SK-N-SH (cell line): ENCODE measurements around the gene AK5. TPM values are rescaled to one million over a fixed set of nuclear protein-coding genes. Genes with fewer than 3 reads are reported as not detected.

Experiments
- CTCF ChIA-PET: fragments of 300-600, 350-600 bp; formaldehyde crosslinking; extraction: SDS; loops from one replicate; lab custom pipeline; 2021; lab: Yijun Ruan, JAX
- POLR2A ChIA-PET: fragments of 350-600 bp; sonication (Branson Sonifier 250); formaldehyde crosslinking; extraction: SDS; loops from one replicate; lab custom pipeline; 2020; ENCODE audit warnings: antibody characterized with exemption, inconsistent platforms; lab: Yijun Ruan, JAX
- DNase-seq: peaks from one replicate; pipeline ENCODE4 v3.0.0; 2012
- H2AFZ ChIP-seq: fragments of 200-600 bp; sonication (generic); 2 replicates; pipeline ENCODE4 v1.8.1; 2016; ENCODE audit warnings: antibody characterized with exemption, mild to moderate bottlenecking, low read depth
- H3F3A ChIP-seq: fragments of 200-600 bp; sonication (generic); replicated peaks from 2 replicates; pipeline ENCODE3; 2016; ENCODE audit warnings: antibody characterized with exemption, mild to moderate bottlenecking; ENCODE audit not compliant: insufficient read depth
- H3K27ac ChIP-seq, 2 experiments: fragments of 200-500 bp in 1 of 2; fragments of 200-600 bp in 1 of 2; sonication (Bioruptor generic) in 1 of 2; sonication (generic), shearing (Covaris generic) in 1 of 2; 2 replicates each; pipeline versions ENCODE4 v1.5.1 to v1.6.1; 2014 to 2016; ENCODE audit warnings: low read depth in 2 of 2, inconsistent platforms in 1 of 2, low read length in 1 of 2, mild to moderate bottlenecking in 1 of 2, mixed read lengths in 1 of 2
- H3K27me3 ChIP-seq: fragments of 200-600 bp; sonication (generic), shearing (Covaris generic); 2 replicates; pipeline ENCODE4 v1.6.1; 2016; ENCODE audit warnings: mixed run types; ENCODE audit not compliant: insufficient read depth
- H3K36me3 ChIP-seq, 2 experiments: fragments of 200-500 bp in 1 of 2; fragments of 200-600 bp in 1 of 2; sonication (Bioruptor generic) in 1 of 2; sonication (generic) in 1 of 2; replicated peaks in 1 of 2; 2 replicates each; pipeline versions ENCODE3 to v1.5.1; 2014 to 2016; ENCODE audit warnings: low read length in 1 of 2, mild to moderate bottlenecking in 1 of 2; ENCODE audit not compliant: insufficient read depth in 2 of 2, control insufficient read depth in 1 of 2
- H3K4me1 ChIP-seq, 2 experiments: fragments of 200-500 bp in 1 of 2; fragments of 200-600 bp in 1 of 2; sonication (Bioruptor generic) in 1 of 2; sonication (generic), shearing (Covaris generic) in 1 of 2; 2 replicates each; pipeline versions ENCODE4 v1.5.1 to v1.6.1; 2014 to 2016; ENCODE audit warnings: low read depth in 1 of 2, low read length in 1 of 2, mixed run types in 1 of 2; ENCODE audit not compliant: insufficient read depth in 2 of 2, control insufficient read depth in 1 of 2
- H3K4me2 ChIP-seq: fragments of 200-600 bp; sonication (generic), shearing (Covaris generic); 2 replicates; pipeline ENCODE4 v1.6.1; 2017; ENCODE audit warnings: mixed run types
- H3K4me3 ChIP-seq, 2 experiments: fragments of 200-500 bp in 1 of 2; fragments of 200-600 bp in 1 of 2; sonication (Bioruptor generic) in 1 of 2; sonication (generic), shearing (Covaris generic) in 1 of 2; 2 replicates each; pipeline versions ENCODE4 v1.5.1 to v1.8.1; 2014 to 2016; ENCODE audit warnings: low read depth in 2 of 2, inconsistent platforms in 1 of 2, low read length in 1 of 2, mild to moderate bottlenecking in 1 of 2, mixed read lengths in 1 of 2, moderate library complexity in 1 of 2
- H3K79me2 ChIP-seq: fragments of 200-600 bp; sonication (generic); 2 replicates; pipeline ENCODE4 v1.8.1; 2017; ENCODE audit warnings: mild to moderate bottlenecking; ENCODE audit not compliant: insufficient read depth
- H3K9ac ChIP-seq: fragments of 200-600 bp; sonication (generic); 2 replicates; pipeline ENCODE4 v1.6.1; 2017; ENCODE audit warnings: mixed run types
- H3K9me2 ChIP-seq: fragments of 200-600 bp; sonication (generic); 2 replicates; pipeline ENCODE4 v1.6.1; 2017; ENCODE audit warnings: mixed run types
- H3K9me3 ChIP-seq: fragments of 200-600 bp; sonication (generic); 2 replicates; pipeline ENCODE4 v1.6.1; 2017; ENCODE audit warnings: mixed run types, mild to moderate bottlenecking, moderate library complexity
- H4K20me1 ChIP-seq: fragments of 200-600 bp; sonication (generic); 2 replicates; pipeline ENCODE4 v1.6.1; 2017; ENCODE audit warnings: mild to moderate bottlenecking, mixed run types; ENCODE audit not compliant: insufficient read depth
- CHD2 ChIP-seq: fragments of 150-350 bp; IDR thresholded peaks from 2 replicates; pipeline ENCODE4 v1.6.1; 2018; ENCODE audit warnings: low read length; ENCODE audit not compliant: partially characterized antibody
- ELF1 ChIP-seq: IDR thresholded peaks from 2 replicates; pipeline ENCODE4 v1.4.0; 2012
- EZH2phosphoT487 ChIP-seq: fragments of 200-600 bp; sonication (generic); IDR thresholded peaks from 2 replicates; pipeline ENCODE4 v1.6.1; 2017; ENCODE audit warnings: low read depth, mixed run types, mild to moderate bottlenecking, antibody characterized with exemption, moderate library complexity, borderline replicate concordance
- FOSL2 ChIP-seq: IDR thresholded peaks from 2 replicates; pipeline ENCODE4 v1.4.0; 2012; ENCODE audit warnings: low read depth, mild to moderate bottlenecking, moderate library complexity, borderline replicate concordance
- GATA2 ChIP-seq: sonication (generic); formaldehyde crosslinking; IDR thresholded peaks from 2 replicates; pipeline ENCODE4 v1.5.0; 2020; ENCODE audit warnings: mild to moderate bottlenecking, missing genetic modification reagents
- NFIC ChIP-seq: IDR thresholded peaks from 2 replicates; pipeline ENCODE4 v1.4.0; 2012; ENCODE audit warnings: borderline replicate concordance
- NRF1 ChIP-seq: IDR thresholded peaks from 2 replicates; pipeline ENCODE4 v1.6.1; 2012; ENCODE audit warnings: low read depth, mild to moderate bottlenecking, low read length
- RAD21 ChIP-seq: IDR thresholded peaks from 2 replicates; pipeline ENCODE4 v1.6.1; 2012; ENCODE audit warnings: mild to moderate bottlenecking, low read length
- RCOR1 ChIP-seq: fragments of 150-350 bp; IDR thresholded peaks from 2 replicates; pipeline ENCODE4 v1.6.1; 2017; ENCODE audit warnings: antibody characterized with exemption, low read length
- RFX5 ChIP-seq: IDR thresholded peaks from 2 replicates; pipeline ENCODE4 v1.6.1; 2012; ENCODE audit warnings: mild to moderate bottlenecking, improper control_type of control experiment, low read length
- TAF1 ChIP-seq: IDR thresholded peaks from 2 replicates; pipeline ENCODE4 v1.6.1; 2012; ENCODE audit warnings: low read depth, mild to moderate bottlenecking, low read length, moderate library complexity, borderline replicate concordance
- TCF12 ChIP-seq: IDR thresholded peaks from 2 replicates; pipeline ENCODE4 v1.4.0; 2012
- USF1 ChIP-seq: IDR thresholded peaks from 2 replicates; pipeline ENCODE4 v1.4.0; 2012; ENCODE audit warnings: low read depth, borderline replicate concordance
- YY1 ChIP-seq: IDR thresholded peaks from 2 replicates; pipeline ENCODE4 v1.4.0; 2012; ENCODE audit warnings: low read depth, mild to moderate bottlenecking
- WGBS: methylation state at CpG from one replicate; pipeline ENCODE4 v1.1.6; 2017; ENCODE audit warnings: low lambda C conversion rate; 5-methylcytosine and 5-hydroxymethylcytosine counted together
- polyA plus RNA-seq, 3 experiments: library from polyadenylated mRNA; depleted of rRNA; stranded (reverse); fragments of >200 nt; gene quantifications; 2 replicates each; pipeline ENCODE4 v1.2.3, GENCODE V29; 2012
- TF ChIP-seq, protein P1 (sequence below): fragments of 200-600 bp; sonication (generic); IDR thresholded peaks from 2 replicates; pipeline ENCODE4 v1.6.1; 2017; ENCODE audit warnings: antibody characterized with exemption, mild to moderate bottlenecking, moderate library complexity
- TF ChIP-seq, protein P2 (sequence below): fragments of 150-350 bp; IDR thresholded peaks from 2 replicates; pipeline ENCODE4 v1.6.1; 2016; ENCODE audit warnings: mild to moderate bottlenecking, low read depth, low read length
- TF ChIP-seq, protein P3 (sequence below): IDR thresholded peaks from 2 replicates; pipeline ENCODE4; 2012

AK5 gene
- polyA plus RNA-seq, 1 of the 3 experiments (the other 2 are of a cell fraction): 22.9 TPM

DNA sequence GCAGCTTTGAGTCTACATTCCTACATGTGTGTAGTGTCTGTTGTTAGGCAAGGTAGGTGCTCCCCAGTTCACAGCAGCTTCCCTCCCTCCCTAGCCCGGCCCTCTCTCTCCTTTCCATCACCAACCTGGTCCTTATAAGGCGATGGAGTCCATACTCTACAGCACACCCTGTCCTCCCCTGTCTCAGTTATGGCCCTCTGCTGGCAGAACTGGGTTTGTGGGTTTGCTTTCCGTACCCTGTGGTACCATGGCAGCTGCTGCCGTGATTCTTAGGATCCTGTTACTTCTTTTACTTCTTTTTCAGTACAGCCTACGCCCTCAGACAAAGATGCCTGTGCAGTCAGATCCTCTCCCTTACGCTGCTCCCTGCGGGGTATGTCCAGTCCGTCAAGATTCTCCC, 31.7 kb downstream of the AK5 start:
- H3K4me3 ChIP-seq: no peak overlapping the region
- TF ChIP-seq RAD21: peak; percentile 23; the same call in 1 of the 2 replicates
- no peak for TF ChIP-seq USF1
- TF ChIP-seq, protein P1, sequence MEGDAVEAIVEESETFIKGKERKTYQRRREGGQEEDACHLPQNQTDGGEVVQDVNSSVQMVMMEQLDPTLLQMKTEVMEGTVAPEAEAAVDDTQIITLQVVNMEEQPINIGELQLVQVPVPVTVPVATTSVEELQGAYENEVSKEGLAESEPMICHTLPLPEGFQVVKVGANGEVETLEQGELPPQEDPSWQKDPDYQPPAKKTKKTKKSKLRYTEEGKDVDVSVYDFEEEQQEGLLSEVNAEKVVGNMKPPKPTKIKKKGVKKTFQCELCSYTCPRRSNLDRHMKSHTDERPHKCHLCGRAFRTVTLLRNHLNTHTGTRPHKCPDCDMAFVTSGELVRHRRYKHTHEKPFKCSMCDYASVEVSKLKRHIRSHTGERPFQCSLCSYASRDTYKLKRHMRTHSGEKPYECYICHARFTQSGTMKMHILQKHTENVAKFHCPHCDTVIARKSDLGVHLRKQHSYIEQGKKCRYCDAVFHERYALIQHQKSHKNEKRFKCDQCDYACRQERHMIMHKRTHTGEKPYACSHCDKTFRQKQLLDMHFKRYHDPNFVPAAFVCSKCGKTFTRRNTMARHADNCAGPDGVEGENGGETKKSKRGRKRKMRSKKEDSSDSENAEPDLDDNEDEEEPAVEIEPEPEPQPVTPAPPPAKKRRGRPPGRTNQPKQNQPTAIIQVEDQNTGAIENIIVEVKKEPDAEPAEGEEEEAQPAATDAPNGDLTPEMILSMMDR: peak; percentile 41
- no peak for TF ChIP-seq ELF1
- TF ChIP-seq YY1: no peak
- no peaks in the 10 kb centered on the region for H4K20me1 ChIP-seq
- H3K9ac ChIP-seq: no peak overlapping the region
- H3K27ac ChIP-seq: no peak overlapping the region
- H3K4me1 ChIP-seq: peaks cover 3 to 8% of the 10 kb centered on the region in 2 experiments; a peak in 3 of 4 replicates
- no peaks in the 10 kb centered on the region for H3K36me3 ChIP-seq
- H3F3A ChIP-seq: no peaks in the 10 kb centered on the region
- no peak overlapping the region for H3K4me2 ChIP-seq
- H3K27me3 ChIP-seq: no peaks in the 10 kb centered on the region
- no peaks in the 10 kb centered on the region for H3K9me2 ChIP-seq
- peak; percentile 12 for DNase-seq
- no peaks in the 10 kb centered on the region for H3K79me2 ChIP-seq
- WGBS: 93% methylated on average over 8 of the region's 8 CpGs
- POLR2A ChIA-PET: no interaction called here
- no peak overlapping the region for H2AFZ ChIP-seq
- no peaks in the 10 kb centered on the region for H3K9me3 ChIP-seq
- CTCF ChIA-PET: interaction anchor here (0.8 to 1.2 kb wide), 4 partner anchors 13 to 35 kb away, joined by 3 to 4 read pairs (median 4); no protein-coding TSS in a partner anchor

DNA sequence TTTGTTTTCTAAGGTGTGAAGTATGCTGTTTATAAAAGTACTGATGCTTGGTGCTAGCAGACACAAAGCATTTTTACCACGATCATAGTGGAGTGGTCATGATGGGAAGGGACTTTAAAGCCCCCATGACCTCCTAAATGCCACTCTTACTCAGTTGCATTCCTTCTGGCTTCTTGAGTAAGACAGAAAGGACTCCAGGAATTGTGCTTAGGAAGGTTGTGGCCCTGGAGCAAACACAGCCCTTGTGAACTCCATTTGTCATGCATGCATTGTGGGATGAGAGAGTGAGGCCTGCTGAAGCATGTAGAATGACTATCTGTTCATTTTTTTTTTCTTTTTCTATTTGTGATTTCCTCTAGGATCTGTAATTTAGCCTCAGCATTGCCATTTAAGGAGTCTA, 34.2 kb downstream of the AK5 start:
- Histone ChIP-seq H2AFZ (no peak overlapping the region), H3K4me3 (no peak overlapping the region), H3K36me3 (no peaks in the 10 kb centered on the region), H3K79me2 (no peaks in the 10 kb centered on the region), H3K27ac (no peak overlapping the region; a peak in 1 of 4 replicates), H3F3A (no peaks in the 10 kb centered on the region), H3K9me2 (no peaks in the 10 kb centered on the region), H3K4me2 (no peak overlapping the region), H3K9me3 (no peaks in the 10 kb centered on the region), H3K9ac (no peak overlapping the region), H4K20me1 (no peaks in the 10 kb centered on the region), H3K27me3 (no peaks in the 10 kb centered on the region), H3K4me1 (peaks cover 3 to 18% of the 10 kb centered on the region in 2 experiments; a peak in 3 of 4 replicates)
- ChIA-PET CTCF (no interaction called here), POLR2A (no interaction called here)
- TF ChIP-seq TCF12: no peak
- TF ChIP-seq CHD2: no peak
- no peak for TF ChIP-seq TAF1
- DNase-seq: no peak
- 100% methylated on average over 1 of the region's 1 CpG for WGBS

- Histone ChIP-seq H4K20me1 (no peaks in the 10 kb centered on the region), H3K36me3 (no peaks in the 10 kb centered on the region), H3K9me3 (no peaks in the 10 kb centered on the region), H3F3A (peaks cover 7% of the 10 kb centered on the region), H3K27me3 (no peaks in the 10 kb centered on the region), H3K4me1 (peaks cover 3 to 27% of the 10 kb centered on the region in 2 experiments), H3K27ac (no peak overlapping the region), H3K4me2 (no peak overlapping the region), H2AFZ (no peak overlapping the region), H3K9ac (no peak overlapping the region), H3K9me2 (no peaks in the 10 kb centered on the region), H3K79me2 (no peaks in the 10 kb centered on the region), H3K4me3 (no peak overlapping the region)
- DNase-seq: no peak
- WGBS: 65% methylated on average over 3 of the region's 3 CpGs
- ChIA-PET POLR2A (no interaction called here), CTCF (interaction anchor here (0.7 kb wide), 1 partner anchor 11 kb away, joined by 3 read pairs; no protein-coding TSS in a partner anchor)
- TF ChIP-seq TAF1: no peak
- TF ChIP-seq ELF1: no peak
- no peak for TF ChIP-seq GATA2 (CRISPR knock-in tag)
- no peak for TF ChIP-seq YY1
- TF ChIP-seq, protein P2, sequence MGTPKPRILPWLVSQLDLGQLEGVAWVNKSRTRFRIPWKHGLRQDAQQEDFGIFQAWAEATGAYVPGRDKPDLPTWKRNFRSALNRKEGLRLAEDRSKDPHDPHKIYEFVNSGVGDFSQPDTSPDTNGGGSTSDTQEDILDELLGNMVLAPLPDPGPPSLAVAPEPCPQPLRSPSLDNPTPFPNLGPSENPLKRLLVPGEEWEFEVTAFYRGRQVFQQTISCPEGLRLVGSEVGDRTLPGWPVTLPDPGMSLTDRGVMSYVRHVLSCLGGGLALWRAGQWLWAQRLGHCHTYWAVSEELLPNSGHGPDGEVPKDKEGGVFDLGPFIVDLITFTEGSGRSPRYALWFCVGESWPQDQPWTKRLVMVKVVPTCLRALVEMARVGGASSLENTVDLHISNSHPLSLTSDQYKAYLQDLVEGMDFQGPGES: no peak
- TF ChIP-seq EZH2phosphoT487: no peak
- TF ChIP-seq, protein P3, sequence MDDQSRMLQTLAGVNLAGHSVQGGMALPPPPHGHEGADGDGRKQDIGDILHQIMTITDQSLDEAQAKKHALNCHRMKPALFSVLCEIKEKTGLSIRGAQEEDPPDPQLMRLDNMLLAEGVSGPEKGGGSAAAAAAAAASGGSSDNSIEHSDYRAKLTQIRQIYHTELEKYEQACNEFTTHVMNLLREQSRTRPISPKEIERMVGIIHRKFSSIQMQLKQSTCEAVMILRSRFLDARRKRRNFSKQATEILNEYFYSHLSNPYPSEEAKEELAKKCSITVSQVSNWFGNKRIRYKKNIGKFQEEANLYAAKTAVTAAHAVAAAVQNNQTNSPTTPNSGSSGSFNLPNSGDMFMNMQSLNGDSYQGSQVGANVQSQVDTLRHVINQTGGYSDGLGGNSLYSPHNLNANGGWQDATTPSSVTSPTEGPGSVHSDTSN: no peak
- no peak for TF ChIP-seq RCOR1
- TF ChIP-seq RFX5: no peak
- no peak for TF ChIP-seq NFIC
- TF ChIP-seq FOSL2: no peak
- no peak for TF ChIP-seq NRF1
- TF ChIP-seq TCF12: no peak
- no peak for TF ChIP-seq RAD21
These were observed 35.1 kb downstream of the AK5 start for GRCh38 chr1:77316966-77317365.
